Measurements from ENCODE around the gene GUCY1B1.

- TF ChIP-seq CTCF (optimal IDR thresholded peaks at IDR 0.05 in 1 of 3, IDR thresholded peaks at IDR 0.05 in 1 of 3, conservative IDR thresholded peaks at IDR 0.05 in 1 of 3; ENCODE audit: extremely low read depth in 1 of 3, insufficient read depth in 2 of 3, low read length in 3 of 3): no peak
- TF ChIP-seq EZH2 (IDR thresholded peaks at IDR 0.05; ENCODE audit: low read length): no peak
These were observed 20.3 kb upstream of the GUCY1B1 start for GRCh38 chr4:155738548-155738947.
